ENCODE results near the gene NABP2.
"Not testable (repeated sequence)": the region's sequence is repeated elsewhere in the genome, so short reads cannot be mapped to it uniquely, and the experiment has no call there.

NABP2 gene

GRCh38 chr12:56224102-56224701, at the start of gene NABP2:
Gene NABP2, plus strand, starts transcription at chr12:56224342. Its CDS starts 515 bp downstream, at chr12:56224857.
- DNase-seq = peak; percentile 94 to 96

- DNase-seq = no peak
Observed at GRCh38 chr12:56178347-56178746, 45.8 kb upstream of the NABP2 start.

- no peak for DNase-seq
Observed at GRCh38 chr12:56186957-56187356, 37.2 kb upstream of the NABP2 start.

GRCh38 chr12:56188131-56188777, 35.9 kb upstream of the NABP2 start:
- no peak for DNase-seq

GRCh38 chr12:56188778-56189098, 35.4 kb upstream of the NABP2 start:
- DNase-seq = no peak

- peak; percentile 78 to 87 for DNase-seq
Observed at GRCh38 chr12:56189099-56189917, 34.8 kb upstream of the NABP2 start, which contains the start of gene SMARCC2. Gene SMARCC2, minus strand, starts transcription at chr12:56189483. Its CDS starts 22 bp downstream, at chr12:56189461.

GRCh38 chr12:56189918-56190694, 34.0 kb upstream of the NABP2 start:
- peak; percentile 77 to 86 for DNase-seq

- peak in 1 of 2 experiments; percentile 13 for DNase-seq
Observed at GRCh38 chr12:56190695-56191155, 33.4 kb upstream of the NABP2 start.

GRCh38 chr12:56192582-56192981, 31.6 kb upstream of the NABP2 start:
- no peak for DNase-seq

GRCh38 chr12:56193025-56193578, 31.0 kb upstream of the NABP2 start:
- peak; percentile 82 to 91 for DNase-seq

GRCh38 chr12:56196818-56197550, 27.2 kb upstream of the NABP2 start:
- not testable (repeated sequence) for DNase-seq

GRCh38 chr12:56197921-56198635, 26.1 kb upstream of the NABP2 start:
- no peak for DNase-seq

- DNase-seq = no peak
Observed at GRCh38 chr12:56198836-56199235, 25.3 kb upstream of the NABP2 start.

- DNase-seq = no peak
Observed at GRCh38 chr12:56202366-56202765, 21.8 kb upstream of the NABP2 start.

- no peak for DNase-seq
Observed at GRCh38 chr12:56202838-56203237, 21.3 kb upstream of the NABP2 start.

- no peak for DNase-seq
Observed at GRCh38 chr12:56204275-56204674, 19.9 kb upstream of the NABP2 start.

- no peak for DNase-seq
Observed at GRCh38 chr12:56205445-56205844, 18.7 kb upstream of the NABP2 start.

GRCh38 chr12:56206452-56207166, 17.5 kb upstream of the NABP2 start:
- peak; percentile 45 to 65 for DNase-seq

GRCh38 chr12:56208006-56208405, 16.1 kb upstream of the NABP2 start:
- DNase-seq = no peak

GRCh38 chr12:56212361-56212760, 11.8 kb upstream of the NABP2 start:
- DNase-seq = no peak

GRCh38 chr12:56213878-56214277, 10.3 kb upstream of the NABP2 start:
- DNase-seq = no peak

Measured in SHP77 (cell line).